ENCODE data around the gene RABEPK.
"Not testable (repeated sequence)": the region's sequence is repeated elsewhere in the genome, so short reads cannot be mapped to it uniquely, and the experiment has no call there.

Gene RABEPK

GRCh38 chr9:125161284-125161918 lies 38.9 kb upstream of the RABEPK start:
- CTCF ChIA-PET = interaction anchor here (1.1 to 1.2 kb wide), 2 partner anchors 13 to 18 kb away, joined by 3 to 8 read pairs; partner anchors contain the start of gene SCAI
- no peak for DNase-seq (ENCODE audit: low read depth, low spot score)
- no peak for TF ChIP-seq CTCF (IDR thresholded peaks at IDR 0.05; ENCODE audit: insufficient read depth, low read length, missing control alignments)
- POLR2A ChIA-PET = interaction anchor here (0.6 to 1.0 kb wide), 2 partner anchors 9 to 300 kb away, joined by 3 to 4 read pairs; partner anchors contain the start of gene RPL35
- no peak overlapping the region for H3K4me3 ChIP-seq (ENCODE audit: low read depth, low read length)

GRCh38 chr9:125162891-125163290 lies 37.5 kb upstream of the RABEPK start:
- CTCF ChIA-PET; POLR2A ChIA-PET; H3K4me3 ChIP-seq (ENCODE audit: low read depth, low read length); DNase-seq (ENCODE audit: low read depth, low spot score): not testable (repeated sequence)

- ChIA-PET POLR2A (interaction anchor here (0.5 kb wide), 1 partner anchor 41 kb away, joined by 3 read pairs; no protein-coding TSS in a partner anchor), CTCF (no interaction called here)
- DNase-seq (ENCODE audit: low read depth, low spot score) = no peak
- TF ChIP-seq CTCF (IDR thresholded peaks at IDR 0.05; ENCODE audit: insufficient read depth, low read length, missing control alignments) = no peak
- H3K4me3 ChIP-seq (ENCODE audit: low read depth, low read length) = no peak overlapping the region
Observed at GRCh38 chr9:125166762-125167161, 33.6 kb upstream of the RABEPK start.

- TF ChIP-seq CTCF (IDR thresholded peaks at IDR 0.05; ENCODE audit: insufficient read depth, low read length, missing control alignments) = no peak
- ChIA-PET CTCF (no interaction called here), POLR2A (no interaction called here)
- no peak overlapping the region for H3K4me3 ChIP-seq (ENCODE audit: low read depth, low read length)
- DNase-seq (ENCODE audit: low read depth, low spot score) = no peak
Observed at GRCh38 chr9:125169895-125170294, 30.4 kb upstream of the RABEPK start.

- CTCF ChIA-PET = no interaction called here
- POLR2A ChIA-PET = no interaction called here
- DNase-seq (ENCODE audit: low read depth, low spot score) = no peak
- H3K4me3 ChIP-seq (ENCODE audit: low read depth, low read length) = no peak overlapping the region
- no peak for TF ChIP-seq CTCF (IDR thresholded peaks at IDR 0.05; ENCODE audit: insufficient read depth, low read length, missing control alignments)
Observed at GRCh38 chr9:125172031-125172755, 28.1 kb upstream of the RABEPK start.

- no peak for TF ChIP-seq CTCF (IDR thresholded peaks at IDR 0.05; ENCODE audit: insufficient read depth, low read length, missing control alignments)
- ChIA-PET POLR2A (no interaction called here), CTCF (interaction anchor here (0.6 to 1.1 kb wide), 3 partner anchors 10 to 33 kb away, joined by 3 read pairs; partner anchors contain the start of gene SCAI)
- no peak overlapping the region for H3K4me3 ChIP-seq (ENCODE audit: low read depth, low read length)
- no peak for DNase-seq (ENCODE audit: low read depth, low spot score)
Observed at GRCh38 chr9:125176636-125177035, 23.7 kb upstream of the RABEPK start.

Data from AG04449 (cell line).